ENCODE results near the gene EID2B.
A peak's percentile ranks its signal among the peaks of the same experiment; 100 is the strongest.

Gene EID2B

GRCh38 chr19:39525205-39525604, 7.4 kb downstream of the EID2B start:
- no peak for DNase-seq

GRCh38 chr19:39524495-39524894, 8.2 kb downstream of the EID2B start:
- DNase-seq, result no peak

- DNase-seq, result no peak
Observed at GRCh38 chr19:39520541-39521484, 11.8 kb downstream of the EID2B start.

DNA sequence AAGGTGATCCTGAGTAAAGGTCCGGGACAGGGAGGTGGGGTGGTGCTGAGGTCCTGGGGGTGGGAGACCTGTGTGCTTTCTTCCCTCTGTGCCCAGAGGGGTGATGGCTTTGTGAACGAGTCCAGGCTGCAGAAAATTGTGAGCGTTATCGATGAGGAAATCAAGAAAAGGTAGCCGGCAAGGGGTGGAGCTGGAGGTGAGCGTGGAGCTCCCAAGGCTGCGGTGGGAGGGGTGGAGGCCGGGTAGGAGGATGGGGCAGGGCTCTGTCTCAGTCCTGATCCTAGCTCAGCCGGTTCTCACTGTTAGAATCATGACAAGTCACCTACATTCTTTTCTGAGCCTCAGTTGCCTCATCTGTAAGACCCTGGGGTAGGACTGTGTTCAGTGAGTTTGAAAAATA, 13.7 kb downstream of the EID2B start:
- DNase-seq, result peak; percentile 95

DNA sequence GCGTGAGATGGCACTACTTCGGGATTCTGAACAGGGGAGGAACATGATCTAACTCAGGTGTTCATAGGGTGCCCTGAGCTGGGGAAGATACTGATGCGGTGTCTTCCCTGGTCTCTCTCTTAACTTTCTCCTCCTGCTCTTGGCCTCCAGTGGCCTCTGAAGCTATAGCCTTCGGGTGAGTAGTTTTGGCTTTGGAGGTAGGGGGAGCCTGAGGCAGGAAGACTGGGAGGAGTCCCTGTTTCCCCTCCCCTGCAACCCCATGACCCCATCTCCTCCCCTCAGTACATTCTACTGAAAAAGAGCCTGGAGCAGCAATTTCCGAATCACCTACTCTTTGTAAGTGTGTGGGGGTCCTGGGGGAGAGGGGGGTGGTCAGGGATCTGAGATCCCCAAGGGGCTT, 14.2 kb downstream of the EID2B start:
- no peak for DNase-seq

DNA sequence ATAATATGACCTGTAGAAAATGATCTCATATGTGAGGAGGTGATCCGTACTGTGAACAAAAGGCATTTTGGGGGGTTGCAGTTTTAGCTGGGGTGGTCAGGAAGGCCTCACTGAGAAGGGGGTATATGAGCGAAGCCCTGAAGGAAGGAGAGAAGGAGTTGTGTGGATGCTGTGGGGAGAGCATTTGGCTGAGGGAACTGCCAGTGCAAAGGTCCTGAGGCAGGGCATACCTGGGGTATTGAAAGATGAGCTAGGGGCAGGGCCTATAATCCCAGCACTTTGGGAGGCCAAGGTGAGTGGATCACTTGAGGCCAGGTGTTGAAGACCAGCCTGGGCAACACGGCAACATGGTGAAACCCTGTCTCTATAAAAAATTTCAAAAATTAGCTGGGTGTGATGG, 15.2 kb downstream of the EID2B start:
- no peak for DNase-seq

DNA sequence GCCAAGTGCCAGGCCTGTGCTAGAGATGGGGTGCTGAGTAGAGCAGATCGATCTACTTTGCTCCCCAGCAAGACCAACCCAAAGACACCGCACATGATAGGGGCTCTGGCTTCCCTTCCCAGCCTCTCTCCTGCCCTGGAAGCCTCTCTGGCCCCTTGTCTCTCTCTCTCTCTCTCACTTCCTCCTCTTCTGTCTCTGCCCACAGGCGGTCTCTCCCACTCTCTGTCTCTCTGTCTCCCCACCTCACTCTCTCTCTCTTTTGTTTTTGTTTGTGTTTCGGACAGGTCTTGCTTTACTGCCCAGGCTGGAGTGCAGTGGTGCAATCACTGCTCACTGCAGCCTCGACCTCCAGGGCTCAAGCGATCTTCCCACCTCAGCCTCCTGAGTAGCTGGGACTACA, 16.4 kb downstream of the EID2B start:
- no peak for DNase-seq

DNA sequence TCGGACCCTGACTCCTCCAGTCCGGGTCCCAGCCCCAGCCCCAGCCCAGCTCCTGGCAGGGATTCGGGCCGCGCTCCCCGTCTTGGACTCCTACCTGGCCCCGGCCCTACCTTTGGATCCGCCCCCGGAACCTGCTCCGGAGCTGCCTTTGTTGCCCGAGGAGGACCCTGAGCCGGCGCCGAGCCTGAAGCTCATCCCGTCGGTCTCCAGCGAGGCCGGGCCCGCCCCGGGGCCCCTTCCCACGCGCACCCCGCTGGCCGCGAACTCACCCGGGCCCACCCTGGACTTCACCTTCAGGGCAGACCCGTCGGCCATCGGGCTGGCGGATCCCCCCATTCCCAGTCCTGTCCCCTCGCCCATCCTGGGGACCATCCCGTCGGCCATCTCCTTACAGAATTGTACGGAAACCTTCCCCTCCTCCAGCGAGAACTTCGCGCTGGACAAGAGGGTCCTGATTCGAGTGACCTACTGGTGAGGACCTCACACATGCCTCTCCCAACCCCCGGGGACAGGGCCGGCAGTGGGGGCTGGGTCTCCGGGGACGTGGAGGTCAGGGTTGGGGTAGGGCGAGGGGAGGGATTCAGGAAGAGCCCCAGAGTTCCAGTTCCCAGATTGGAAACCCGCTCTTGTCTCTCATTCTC, 17.0 kb downstream of the EID2B start:
- DNase-seq, result no peak

GRCh38 chr19:39514840-39515550, 17.7 kb downstream of the EID2B start, which contains the start of gene SELENOV:
TSS of gene SELENOV (plus strand) at chr19:39515139. CDS start at chr19:39515213, 74 bp downstream.
- peak; percentile 76 for DNase-seq

- no peak for DNase-seq
Observed at GRCh38 chr19:39512988-39513387, 19.7 kb downstream of the EID2B start.

DNA sequence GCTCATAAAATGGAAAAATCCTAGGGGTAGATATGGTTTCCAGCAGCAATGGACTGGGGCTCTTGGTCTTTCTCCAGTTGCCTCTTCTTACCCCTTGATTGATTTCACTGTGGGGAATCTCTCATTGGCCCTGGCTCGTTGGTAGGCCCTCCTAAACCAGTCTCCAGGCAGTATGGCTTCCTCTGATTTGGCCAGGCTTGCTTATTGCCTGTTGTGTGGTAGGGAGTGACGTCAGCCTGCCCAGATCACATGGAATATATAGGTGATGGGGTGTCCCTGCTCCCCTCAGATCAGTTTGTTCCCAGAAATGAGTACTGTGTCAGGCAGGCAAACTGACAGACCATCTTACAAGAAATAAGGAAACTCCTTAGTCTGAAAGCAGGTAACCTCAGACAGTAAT, 23.4 kb downstream of the EID2B start:
- DNase-seq, result no peak

- no peak for DNase-seq
Observed at GRCh38 chr19:39508629-39509028, 24.0 kb downstream of the EID2B start.

DNA sequence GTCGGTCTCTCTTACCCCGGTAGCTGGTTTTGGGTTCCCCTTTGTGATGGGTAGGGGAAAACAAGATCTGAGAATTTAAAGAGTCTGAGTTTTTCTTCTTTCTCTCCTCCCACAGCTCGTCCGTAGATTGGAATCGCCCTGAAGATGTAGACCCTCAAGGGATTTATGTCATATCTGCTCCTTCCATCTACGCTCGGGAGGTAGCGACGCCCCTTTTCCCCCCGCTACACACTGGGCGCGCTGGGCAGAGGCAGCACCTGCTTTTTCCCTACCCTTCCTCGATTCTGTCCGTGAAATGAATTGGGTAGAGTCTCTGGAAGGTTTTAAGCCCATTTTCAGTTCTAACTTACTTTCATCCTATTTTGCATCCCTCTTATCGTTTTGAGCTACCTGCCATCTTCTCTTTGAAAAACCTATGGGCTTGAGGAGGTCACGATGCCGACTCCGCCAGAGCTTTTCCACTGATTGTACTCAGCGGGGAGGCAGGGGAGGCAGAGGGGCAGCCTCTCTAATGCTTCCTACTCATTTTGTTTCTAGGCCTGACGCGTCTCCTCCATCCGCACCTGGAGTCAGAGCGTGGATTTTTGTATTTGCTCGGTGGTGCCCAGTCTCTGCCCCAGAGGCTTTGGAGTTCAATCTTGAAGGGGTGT, 24.8 kb downstream of the EID2B start:
- DNase-seq, result peak; percentile 70

DNA sequence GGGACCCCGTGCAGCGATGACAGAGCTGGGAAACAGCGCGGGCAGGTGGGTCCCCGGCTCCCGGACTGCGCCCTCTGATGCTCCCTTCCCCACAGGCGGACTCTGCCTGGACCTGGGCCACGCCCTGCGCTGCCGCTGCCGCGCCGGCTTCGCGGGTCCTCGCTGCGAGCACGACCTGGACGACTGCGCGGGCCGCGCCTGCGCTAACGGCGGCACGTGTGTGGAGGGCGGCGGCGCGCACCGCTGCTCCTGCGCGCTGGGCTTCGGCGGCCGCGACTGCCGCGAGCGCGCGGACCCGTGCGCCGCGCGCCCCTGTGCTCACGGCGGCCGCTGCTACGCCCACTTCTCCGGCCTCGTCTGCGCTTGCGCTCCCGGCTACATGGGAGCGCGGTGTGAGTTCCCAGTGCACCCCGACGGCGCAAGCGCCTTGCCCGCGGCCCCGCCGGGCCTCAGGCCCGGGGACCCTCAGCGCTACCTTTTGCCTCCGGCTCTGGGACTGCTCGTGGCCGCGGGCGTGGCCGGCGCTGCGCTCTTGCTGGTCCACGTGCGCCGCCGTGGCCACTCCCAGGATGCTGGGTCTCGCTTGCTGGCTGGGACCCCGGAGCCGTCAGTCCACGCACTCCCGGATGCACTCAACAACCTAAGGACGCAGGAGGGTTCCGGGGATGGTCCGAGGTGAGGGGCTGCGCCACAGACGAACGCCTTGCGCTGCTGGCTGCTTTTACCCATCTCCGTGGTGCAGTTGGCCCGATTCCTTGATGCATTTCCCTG, 25.5 kb downstream of the EID2B start:
- peak; percentile 78 for DNase-seq

GRCh38 chr19:39506598-39506943, 26.1 kb downstream of the EID2B start:
- DNase-seq, result no peak

GRCh38 chr19:39502640-39503417, 29.8 kb downstream of the EID2B start:
- no peak for DNase-seq

DNA sequence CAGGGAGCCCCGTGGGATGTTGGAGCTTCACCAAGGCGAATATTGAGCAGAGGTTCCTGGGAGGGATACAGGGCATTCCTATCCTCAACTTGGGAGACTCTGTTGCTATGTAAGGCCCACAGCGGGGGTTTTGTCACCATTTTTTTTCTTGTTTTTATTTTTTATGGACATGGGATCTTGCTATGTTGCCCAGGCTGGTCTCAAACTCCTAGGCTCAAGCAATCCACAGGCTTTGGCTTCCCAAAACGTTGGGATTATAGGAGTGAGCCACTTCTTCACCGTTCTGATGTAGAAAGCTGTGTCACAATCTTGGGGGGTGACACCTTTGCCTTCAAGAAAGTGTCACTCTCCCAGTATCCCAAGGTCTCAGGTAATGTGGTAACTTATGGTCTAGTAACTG, 31.3 kb downstream of the EID2B start:
- no peak for DNase-seq

DNA sequence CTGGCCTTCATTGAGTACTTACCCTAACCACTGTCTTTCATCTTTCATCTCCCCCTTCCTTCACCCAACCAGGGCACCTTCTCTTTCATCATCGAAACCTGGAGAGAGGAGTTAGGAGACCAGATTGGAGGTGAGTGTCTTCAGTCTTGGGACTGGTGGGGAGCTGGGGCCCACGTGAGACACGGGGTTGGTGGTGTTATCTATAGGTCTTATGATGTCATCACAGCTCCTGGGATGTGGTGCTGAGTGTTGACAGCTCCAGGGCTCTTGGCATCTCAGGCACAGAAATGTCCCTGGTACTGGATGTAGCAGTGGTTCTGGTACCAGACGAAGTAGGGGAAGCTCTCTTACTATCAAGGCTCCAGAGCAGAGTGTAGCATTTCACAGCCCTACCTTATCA, 32.1 kb downstream of the EID2B start:
- no peak for DNase-seq

DNA sequence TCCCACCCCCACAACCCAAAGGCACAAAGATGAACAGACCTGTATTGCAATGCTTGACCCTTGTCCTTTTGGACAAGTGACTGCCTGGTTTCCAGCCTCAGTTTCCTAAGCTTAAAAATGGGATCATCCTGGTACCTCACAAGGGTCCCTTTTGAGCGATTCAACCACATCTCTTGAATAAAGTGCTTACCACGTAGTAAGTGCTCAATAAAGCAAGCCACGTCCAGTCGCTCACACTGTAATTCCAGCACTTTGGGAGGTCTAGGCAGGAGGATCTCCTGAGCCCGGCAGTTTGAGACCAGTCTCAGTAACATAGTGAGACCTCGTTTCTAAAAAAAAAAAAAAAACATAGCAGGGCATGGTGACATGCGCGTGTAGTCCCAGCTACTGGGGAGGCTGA, 32.7 kb downstream of the EID2B start:
- DNase-seq, result no peak

DNA sequence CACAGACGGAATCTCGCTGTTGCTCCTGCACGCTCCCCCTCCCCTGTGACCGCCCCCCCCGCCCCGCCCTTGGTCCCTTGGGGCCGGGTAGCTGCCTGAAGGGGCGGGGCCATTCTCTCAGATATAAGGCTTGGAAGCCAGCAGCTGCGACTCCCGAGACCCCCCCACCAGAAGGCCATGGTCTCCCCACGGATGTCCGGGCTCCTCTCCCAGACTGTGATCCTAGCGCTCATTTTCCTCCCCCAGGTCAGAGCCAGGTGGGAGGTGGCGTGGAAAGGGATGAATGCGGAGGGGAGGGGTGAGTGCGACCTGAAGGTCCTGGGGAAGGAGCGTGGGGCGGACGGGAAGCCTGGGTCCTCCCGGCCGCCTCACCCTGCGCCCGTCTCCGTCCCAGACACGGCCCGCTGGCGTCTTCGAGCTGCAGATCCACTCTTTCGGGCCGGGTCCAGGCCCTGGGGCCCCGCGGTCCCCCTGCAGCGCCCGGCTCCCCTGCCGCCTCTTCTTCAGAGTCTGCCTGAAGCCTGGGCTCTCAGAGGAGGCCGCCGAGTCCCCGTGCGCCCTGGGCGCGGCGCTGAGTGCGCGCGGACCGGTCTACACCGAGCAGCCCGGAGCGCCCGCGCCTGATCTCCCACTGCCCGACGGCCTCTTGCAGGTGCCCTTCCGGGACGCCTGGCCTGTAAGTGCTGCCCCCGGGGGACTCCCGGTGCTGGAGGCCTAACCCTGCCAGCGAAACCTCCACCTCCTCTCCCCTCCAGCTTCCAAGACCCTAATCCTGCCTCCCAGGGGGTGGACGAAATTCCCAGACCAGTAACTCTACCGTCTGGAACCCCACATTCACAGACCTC, 33.6 kb downstream of the EID2B start, which contains the start of gene DLL3:
DLL3 (plus strand) TSS at position 150 of the 845 bp plus-strand sequence; CDS start at position 178, 28 bp downstream.
- DNase-seq, result peak; percentile 95

Measured in NCI-H2227 treated with DMSO at 0.1 percent for 48 hours (cell line).